MCF 10A (cell line): ENCODE data around the gene ARHGEF10L. TPM values are rescaled to one million over a fixed set of nuclear protein-coding genes. Genes with fewer than 3 reads are reported as not detected.

Experiments
- BruUV-seq: library from RNA; stranded (reverse); fragments of 400-500 nt; replicated peaks from 2 replicates; lab custom pipeline; 2021; lab: Mats Ljungman, UMichigan
- CTCF ChIA-PET: fragments of 300-600 bp; sonication (Branson Sonifier 250); formaldehyde crosslinking; extraction: SDS; loops from one replicate; lab custom pipeline; 2021; ENCODE audit warnings: antibody characterized with exemption, inconsistent platforms; lab: Yijun Ruan, JAX
- POLR2A ChIA-PET: fragments of 300-600, 350-650 bp; sonication (Branson Sonifier 250); formaldehyde crosslinking; extraction: SDS; loops from one replicate; lab custom pipeline; 2020; ENCODE audit warnings: antibody characterized with exemption, inconsistent platforms; lab: Yijun Ruan, JAX
- DNase-seq: peaks from one replicate; pipeline ENCODE4 v3.0.0-alpha.2; 2018; ENCODE audit not compliant: unreplicated experiment
- H3K27ac Mint-ChIP-seq: one replicate; pipeline ENCODE4 v1.8.0; 2022; ENCODE audit warnings: mild to moderate bottlenecking, low read depth, mixed read lengths; ENCODE audit not compliant: unreplicated experiment
- H3K27me3 Mint-ChIP-seq: one replicate; pipeline ENCODE4 v1.8.0; 2022; ENCODE audit warnings: mixed read lengths; ENCODE audit not compliant: insufficient read depth, unreplicated experiment
- H3K36me3 Mint-ChIP-seq: one replicate; pipeline ENCODE4 v1.8.0; 2022; ENCODE audit warnings: mild to moderate bottlenecking, moderate library complexity, mixed read lengths; ENCODE audit not compliant: insufficient read depth, unreplicated experiment
- H3K4me1 Mint-ChIP-seq: one replicate; pipeline ENCODE4 v1.8.0; 2022; ENCODE audit warnings: mixed read lengths; ENCODE audit not compliant: insufficient read depth, unreplicated experiment
- H3K4me3 Mint-ChIP-seq: one replicate; pipeline ENCODE4 v1.8.0; 2022; ENCODE audit warnings: mild to moderate bottlenecking, moderate library complexity, mixed read lengths; ENCODE audit not compliant: unreplicated experiment
- H3K9me3 Mint-ChIP-seq: one replicate; pipeline ENCODE4 v1.8.0; 2022; ENCODE audit warnings: mixed read lengths; ENCODE audit not compliant: unreplicated experiment
- intact Hi-C: fragments of 100-400 bp; cut with micrococcal nuclease; formaldehyde crosslinking; loops from 2 replicates; pipeline ENCODE4 v1.14.1; 2022
- total RNA-seq: library from RNA; stranded (reverse); gene quantifications from 2 replicates; pipeline ENCODE4 v1.2.3, GENCODE V29; 2022
- TF ChIP-seq, protein P1 (sequence below): fragments of 200-600 bp; IDR thresholded peaks from one replicate; pipeline ENCODE4 v1.8.0; 2022; ENCODE audit warnings: antibody characterized with exemption, mild to moderate bottlenecking; ENCODE audit not compliant: unreplicated experiment

The ARHGEF10L gene
- total RNA-seq, 1 experiment from 2014 or later: 5.0 TPM

DNA sequence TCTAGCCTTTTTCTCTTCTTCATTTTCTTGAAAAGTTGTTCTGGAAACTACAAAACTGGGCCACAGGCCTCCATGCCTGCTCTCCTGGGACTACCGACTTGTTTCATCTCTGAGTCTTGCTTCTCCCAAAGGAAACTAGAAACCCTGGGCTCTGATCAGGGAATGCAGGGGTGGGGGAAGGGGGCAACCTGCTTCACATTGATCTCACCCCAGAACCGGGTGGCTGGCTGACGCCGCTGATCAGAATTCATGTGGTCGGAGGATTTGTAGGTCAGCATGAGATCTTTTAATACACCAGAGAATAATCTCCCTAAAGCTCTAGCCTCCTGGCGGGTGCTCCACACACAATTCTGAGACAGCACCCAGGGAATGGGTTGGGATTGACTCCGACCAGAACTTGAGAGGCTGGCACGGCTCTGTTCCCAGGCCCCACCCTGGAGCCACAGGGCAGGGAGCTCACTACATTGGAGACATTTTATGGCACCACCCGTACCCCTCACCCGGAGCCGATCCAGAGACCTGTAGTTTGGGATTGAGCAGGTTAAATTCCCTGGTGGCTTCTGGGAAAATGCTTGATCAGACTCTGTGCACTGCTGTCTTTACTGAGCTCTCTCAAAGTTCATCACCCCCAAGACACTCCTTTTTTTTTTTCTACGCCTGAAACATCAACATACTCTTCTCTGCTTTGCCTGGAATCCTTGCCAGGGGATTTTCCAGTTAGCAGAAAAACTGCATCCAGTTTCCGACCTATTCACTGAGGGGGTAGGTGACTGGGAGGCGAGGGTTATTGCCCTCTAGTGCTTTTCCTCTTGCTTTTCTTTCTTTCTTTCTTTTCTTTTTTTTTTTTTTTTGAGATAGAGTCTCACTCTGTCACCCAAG is 12.2 kb upstream of the ARHGEF10L start:
- H3K27me3 Mint-ChIP-seq: no peaks in the 10 kb centered on the region
- no peaks in the 10 kb centered on the region for H3K4me1 Mint-ChIP-seq
- POLR2A ChIA-PET: no interaction called here
- CTCF ChIA-PET: interaction anchor here (0.5 to 0.6 kb wide), 2 partner anchors 23 to 105 kb away, joined by 3 read pairs; no protein-coding TSS in a partner anchor
- BruUV-seq: no TSS peak
- H3K36me3 Mint-ChIP-seq: no peaks in the 10 kb centered on the region
- no peak overlapping the region for H3K4me3 Mint-ChIP-seq
- no peak overlapping the region for H3K27ac Mint-ChIP-seq
- no peaks in the 10 kb centered on the region for H3K9me3 Mint-ChIP-seq
- no peak for DNase-seq
- intact Hi-C loops: no loop called here
- TF ChIP-seq, protein P1, sequence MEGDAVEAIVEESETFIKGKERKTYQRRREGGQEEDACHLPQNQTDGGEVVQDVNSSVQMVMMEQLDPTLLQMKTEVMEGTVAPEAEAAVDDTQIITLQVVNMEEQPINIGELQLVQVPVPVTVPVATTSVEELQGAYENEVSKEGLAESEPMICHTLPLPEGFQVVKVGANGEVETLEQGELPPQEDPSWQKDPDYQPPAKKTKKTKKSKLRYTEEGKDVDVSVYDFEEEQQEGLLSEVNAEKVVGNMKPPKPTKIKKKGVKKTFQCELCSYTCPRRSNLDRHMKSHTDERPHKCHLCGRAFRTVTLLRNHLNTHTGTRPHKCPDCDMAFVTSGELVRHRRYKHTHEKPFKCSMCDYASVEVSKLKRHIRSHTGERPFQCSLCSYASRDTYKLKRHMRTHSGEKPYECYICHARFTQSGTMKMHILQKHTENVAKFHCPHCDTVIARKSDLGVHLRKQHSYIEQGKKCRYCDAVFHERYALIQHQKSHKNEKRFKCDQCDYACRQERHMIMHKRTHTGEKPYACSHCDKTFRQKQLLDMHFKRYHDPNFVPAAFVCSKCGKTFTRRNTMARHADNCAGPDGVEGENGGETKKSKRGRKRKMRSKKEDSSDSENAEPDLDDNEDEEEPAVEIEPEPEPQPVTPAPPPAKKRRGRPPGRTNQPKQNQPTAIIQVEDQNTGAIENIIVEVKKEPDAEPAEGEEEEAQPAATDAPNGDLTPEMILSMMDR: no peak

DNA sequence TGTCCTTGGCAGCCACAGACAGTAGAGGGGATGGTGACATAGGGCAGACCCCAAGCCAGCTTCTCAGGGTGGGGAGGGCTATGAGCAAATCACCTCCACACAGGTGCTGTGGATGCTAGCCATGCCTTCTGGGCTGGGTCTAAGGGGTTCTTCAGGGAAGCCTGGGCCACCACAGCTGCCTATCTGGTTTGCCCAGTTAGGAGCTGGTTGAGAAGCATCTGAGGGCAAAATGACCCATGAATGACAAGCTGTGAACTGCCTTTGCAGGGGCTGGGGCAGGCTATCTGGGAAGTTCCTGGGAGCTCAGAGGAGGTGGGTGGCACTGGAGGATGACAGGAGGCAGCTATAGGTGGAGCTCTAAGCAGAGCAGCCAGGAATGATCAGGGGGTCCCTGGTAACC is 10.1 kb upstream of the ARHGEF10L start:
- BruUV-seq: no TSS peak
- Mint-ChIP-seq H3K4me1 (no peaks in the 10 kb centered on the region), H3K36me3 (no peaks in the 10 kb centered on the region), H3K27me3 (no peaks in the 10 kb centered on the region), H3K9me3 (no peaks in the 10 kb centered on the region), H3K4me3 (no peak overlapping the region), H3K27ac (no peak overlapping the region)
- TF ChIP-seq, protein P1: no peak
- no peak for DNase-seq
- intact Hi-C loops: no loop called here
- CTCF ChIA-PET: interaction anchor here (0.5 to 0.8 kb wide), 2 partner anchors 27 to 52 kb away, joined by 3 read pairs; no protein-coding TSS in a partner anchor
- POLR2A ChIA-PET: interaction anchor here (0.6 kb wide), 1 partner anchor 1821 kb away, joined by 3 read pairs; no protein-coding TSS in a partner anchor

DNA sequence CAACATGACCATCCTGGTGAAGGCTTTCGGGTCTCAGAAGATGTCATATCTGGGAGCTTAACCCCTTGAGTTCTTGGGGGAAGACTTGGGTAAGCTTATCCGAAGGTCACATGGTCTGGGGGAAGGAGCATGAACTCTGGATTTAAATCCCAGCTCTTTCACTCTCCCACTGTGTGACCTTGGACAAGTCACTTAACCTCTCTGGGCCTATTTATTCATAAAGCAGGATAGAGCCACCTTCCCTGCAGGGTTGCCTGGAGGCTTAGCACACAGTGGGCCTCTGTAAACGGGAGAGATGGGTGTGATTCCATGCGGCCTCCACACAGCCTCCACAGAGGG is 8.2 kb upstream of the ARHGEF10L start:
- no peaks in the 10 kb centered on the region for H3K36me3 Mint-ChIP-seq
- POLR2A ChIA-PET: interaction anchor here (0.7 kb wide), 1 partner anchor 21 kb away, joined by 3 read pairs; no protein-coding TSS in a partner anchor
- no peak overlapping the region for H3K4me3 Mint-ChIP-seq
- no peaks in the 10 kb centered on the region for H3K9me3 Mint-ChIP-seq
- no TSS peak for BruUV-seq
- no peak for DNase-seq
- TF ChIP-seq, protein P1: no peak
- CTCF ChIA-PET: interaction anchor here (1.2 kb wide), 2 partner anchors 18 to 29 kb away, joined by 3 to 4 read pairs; no protein-coding TSS in a partner anchor
- intact Hi-C loops: no loop called here
- no peaks in the 10 kb centered on the region for H3K27me3 Mint-ChIP-seq
- no peaks in the 10 kb centered on the region for H3K4me1 Mint-ChIP-seq
- no peak overlapping the region for H3K27ac Mint-ChIP-seq
